Astrocyte of the cerebellum (primary cell): ENCODE measurements around the gene CALHM3.

Experiments used
- DNase-seq: peaks from one replicate; pipeline ENCODE4 v3.0.0-alpha.2; 2011; ENCODE audit warnings: low read depth
- H3K4me3 ChIP-seq: 2 replicates; pipeline ENCODE4 v1.5.1; 2011; ENCODE audit warnings: mild to moderate bottlenecking, low read depth, low read length, moderate library complexity
- CTCF ChIP-seq: IDR thresholded peaks from 2 replicates; pipeline ENCODE4 v1.5.1; 2012; ENCODE audit warnings: low read length, low read depth, moderate library complexity, mild to moderate bottlenecking; ENCODE audit errors: missing control alignments
- in situ Hi-C: cut with HindIII; loops from 2 replicates; pipeline ENCODE4 v1.10.0; 2017; ENCODE audit warnings: low sequenced_read_pairs

Gene CALHM3

GRCh38 chr10:103441611-103442010 is 37.4 kb downstream of the CALHM3 start:
- no peak for TF ChIP-seq CTCF
- no peak overlapping the region for H3K4me3 ChIP-seq
- in situ Hi-C loops = no loop called here
- DNase-seq = no peak

GRCh38 chr10:103441206-103441605 is 37.8 kb downstream of the CALHM3 start:
- no peak overlapping the region for H3K4me3 ChIP-seq
- in situ Hi-C loops = no loop called here
- no peak for TF ChIP-seq CTCF
- DNase-seq = no peak

GRCh38 chr10:103440416-103440815 is 38.6 kb downstream of the CALHM3 start:
- no peak overlapping the region for H3K4me3 ChIP-seq
- no peak for DNase-seq
- no peak for TF ChIP-seq CTCF
- in situ Hi-C loops = no loop called here

GRCh38 chr10:103439776-103440175 is 39.3 kb downstream of the CALHM3 start:
- TF ChIP-seq CTCF = no peak
- no peak for DNase-seq
- in situ Hi-C loops = no loop called here
- H3K4me3 ChIP-seq = no peak overlapping the region

GRCh38 chr10:103433858-103434257 is 45.2 kb downstream of the CALHM3 start:
- H3K4me3 ChIP-seq = no peak overlapping the region
- in situ Hi-C loops = no loop called here
- no peak for DNase-seq
- no peak for TF ChIP-seq CTCF

- in situ Hi-C loops = no loop called here
- no peak for TF ChIP-seq CTCF
- no peak overlapping the region for H3K4me3 ChIP-seq
- no peak for DNase-seq
These were observed 47.1 kb downstream of the CALHM3 start for GRCh38 chr10:103431902-103432301.

- H3K4me3 ChIP-seq = no peak overlapping the region
- DNase-seq = no peak
- no peak for TF ChIP-seq CTCF
- in situ Hi-C loops = no loop called here
These were observed 49.4 kb downstream of the CALHM3 start for GRCh38 chr10:103429647-103430046.
